HUES64 (cell line): ENCODE measurements around the gene NR1H2.

ENCODE experiments used
- H3K27ac ChIP-seq: 2 replicates; pipeline ENCODE4 v1.7.0; 2013; ENCODE audit warnings: low read depth, low read length, inconsistent platforms
- H3K27me3 ChIP-seq: 2 replicates; pipeline ENCODE4 v1.6.1; 2013; ENCODE audit warnings: mild to moderate bottlenecking, low read length; ENCODE audit not compliant: insufficient read depth
- H3K36me3 ChIP-seq: 2 replicates; pipeline ENCODE4 v1.6.1; 2013; ENCODE audit warnings: mild to moderate bottlenecking, low read length; ENCODE audit not compliant: insufficient read depth
- H3K4me1 ChIP-seq: 2 replicates; pipeline ENCODE4 v1.6.1; 2013; ENCODE audit warnings: mild to moderate bottlenecking, low read length, moderate library complexity; ENCODE audit not compliant: insufficient read depth
- H3K4me3 ChIP-seq: 2 replicates; pipeline ENCODE4 v1.5.1; 2013; ENCODE audit warnings: mild to moderate bottlenecking, low read length, moderate library complexity
- H3K9ac ChIP-seq: 2 replicates; pipeline ENCODE4 v1.6.1; 2013; ENCODE audit warnings: mild to moderate bottlenecking, low read depth, low read length
- H3K9me3 ChIP-seq: 2 replicates; pipeline ENCODE4 v1.6.1; 2013; ENCODE audit warnings: low read depth, low read length; ENCODE audit not compliant: insufficient read depth
- WGBS: fragments of 150-250, 120-280 bp; methylation state at CpG from one replicate; pipeline ENCODE4 v1.1.7; 2013; ENCODE audit warnings: missing lambda C conversion rate; 5-methylcytosine and 5-hydroxymethylcytosine counted together

Gene NR1H2

GRCh38 chr19:50419580-50420035, 43.4 kb downstream of the NR1H2 start:
- H3K36me3 ChIP-seq = no peaks in the 10 kb centered on the region
- H3K9me3 ChIP-seq = peaks cover 3% of the 10 kb centered on the region; the same call in 1 of the 2 replicates
- H3K27me3 ChIP-seq = peaks cover 24% of the 10 kb centered on the region
- 1% methylated on average over 6 of the region's 8 CpGs for WGBS
- no peak overlapping the region for H3K9ac ChIP-seq
- peaks cover 6% of the 10 kb centered on the region for H3K4me1 ChIP-seq
- H3K4me3 ChIP-seq = peak overlapping the region; percentile 57
- no peak overlapping the region for H3K27ac ChIP-seq

DNA sequence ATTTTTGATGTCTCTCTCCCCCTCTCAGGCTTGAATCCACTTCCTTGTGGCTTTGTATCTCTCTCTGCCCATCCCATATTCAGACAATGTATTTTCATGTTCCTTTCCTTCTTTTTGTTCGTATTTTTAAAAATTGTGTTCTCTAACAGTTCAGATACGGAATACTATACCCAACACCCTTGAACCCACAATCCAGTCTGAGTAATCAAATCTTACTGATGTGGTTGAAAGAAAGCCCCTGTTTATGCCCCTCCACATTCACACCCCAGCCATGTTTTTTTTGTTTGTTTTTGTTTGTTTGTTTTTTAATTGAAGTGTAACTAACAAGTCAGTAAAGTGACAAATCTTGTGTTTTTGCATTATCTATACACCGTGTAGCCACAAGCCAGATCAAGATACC, 43.9 kb downstream of the NR1H2 start:
- H3K4me1 ChIP-seq = peaks cover 6% of the 10 kb centered on the region
- H3K4me3 ChIP-seq = peak overlapping the region; percentile 57
- peaks cover 24% of the 10 kb centered on the region for H3K27me3 ChIP-seq
- 60% methylated on average over 2 of the region's 3 CpGs for WGBS
- H3K27ac ChIP-seq = no peak overlapping the region
- no peaks in the 10 kb centered on the region for H3K36me3 ChIP-seq
- peaks cover 3% of the 10 kb centered on the region; the same call in 1 of the 2 replicates for H3K9me3 ChIP-seq
- H3K9ac ChIP-seq = no peak overlapping the region

DNA sequence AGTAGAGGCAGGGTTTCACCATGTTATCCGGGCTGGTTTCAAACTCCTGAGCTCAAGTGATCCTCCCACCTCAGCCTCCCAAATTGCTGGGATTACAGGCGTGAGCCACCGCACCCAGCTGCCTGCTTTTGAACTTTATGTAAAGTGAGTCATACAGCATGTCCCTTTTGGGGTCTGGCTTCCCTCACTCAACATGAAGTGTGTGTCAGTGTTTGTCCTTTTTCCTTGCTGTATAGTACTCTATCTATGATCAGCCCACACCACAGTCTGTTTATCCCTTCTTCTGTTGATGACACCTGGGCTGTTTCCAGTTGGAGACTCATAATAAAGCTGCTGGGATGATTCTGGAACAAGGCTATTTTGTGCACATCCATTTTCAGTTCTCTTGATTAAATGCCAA, 44.6 kb downstream of the NR1H2 start:
- Histone ChIP-seq H3K4me1 (peaks cover 6% of the 10 kb centered on the region), H3K36me3 (no peaks in the 10 kb centered on the region), H3K9ac (no peak overlapping the region), H3K27me3 (peaks cover 24% of the 10 kb centered on the region), H3K27ac (no peak overlapping the region), H3K9me3 (peaks cover 3% of the 10 kb centered on the region; the same call in 1 of the 2 replicates), H3K4me3 (no peak overlapping the region)
- 69% methylated on average over 3 of the region's 3 CpGs for WGBS

DNA sequence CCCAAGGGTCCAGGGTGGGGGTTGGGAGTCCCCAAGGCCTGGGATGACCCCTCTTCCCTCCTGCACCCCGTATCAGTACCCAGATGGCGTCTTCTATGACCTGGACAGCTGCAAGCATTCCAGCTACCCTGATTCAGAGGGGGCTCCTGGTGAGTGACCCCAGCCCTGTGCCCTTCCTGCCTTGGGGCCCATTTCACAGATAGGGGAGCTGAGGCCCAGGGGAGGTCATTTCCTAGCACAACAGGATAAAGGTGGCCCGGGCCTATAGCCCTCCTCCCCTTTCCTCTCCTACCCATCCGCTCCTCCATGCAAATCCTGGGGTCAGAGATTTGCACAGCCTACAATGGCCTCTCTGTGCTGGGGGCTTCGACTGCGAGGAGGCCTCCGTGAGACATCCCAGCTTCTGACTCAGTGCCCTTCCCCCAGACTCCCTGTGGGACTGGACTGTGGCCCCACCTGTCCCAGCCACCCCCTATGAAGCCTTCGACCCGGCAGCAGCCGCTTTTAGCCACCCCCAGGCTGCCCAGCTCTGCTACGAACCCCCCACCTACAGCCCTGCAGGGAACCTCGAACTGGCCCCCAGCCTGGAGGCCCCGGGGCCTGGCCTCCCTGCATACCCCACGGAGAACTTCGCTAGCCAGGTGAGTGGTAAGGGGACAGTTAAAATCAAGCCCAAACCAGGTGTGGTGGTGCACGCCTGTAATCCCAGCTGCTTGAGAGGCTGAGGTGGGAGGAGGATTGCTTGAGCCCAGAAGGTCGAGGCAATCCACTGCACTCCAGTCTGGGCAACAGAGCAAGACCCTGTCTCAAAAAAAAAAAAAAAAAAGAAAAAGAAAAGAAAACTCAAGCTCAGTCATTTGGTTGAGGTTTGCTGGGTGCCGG, 46.4 kb downstream of the NR1H2 start:
- peaks cover 6% of the 10 kb centered on the region for H3K4me1 ChIP-seq
- peaks cover 24% of the 10 kb centered on the region for H3K27me3 ChIP-seq
- H3K36me3 ChIP-seq = no peaks in the 10 kb centered on the region
- no peak overlapping the region for H3K4me3 ChIP-seq
- H3K27ac ChIP-seq = no peak overlapping the region
- WGBS = 93% methylated on average over 18 of the region's 18 CpGs
- peaks cover 3% of the 10 kb centered on the region; the same call in 1 of the 2 replicates for H3K9me3 ChIP-seq
- H3K9ac ChIP-seq = no peak overlapping the region

DNA sequence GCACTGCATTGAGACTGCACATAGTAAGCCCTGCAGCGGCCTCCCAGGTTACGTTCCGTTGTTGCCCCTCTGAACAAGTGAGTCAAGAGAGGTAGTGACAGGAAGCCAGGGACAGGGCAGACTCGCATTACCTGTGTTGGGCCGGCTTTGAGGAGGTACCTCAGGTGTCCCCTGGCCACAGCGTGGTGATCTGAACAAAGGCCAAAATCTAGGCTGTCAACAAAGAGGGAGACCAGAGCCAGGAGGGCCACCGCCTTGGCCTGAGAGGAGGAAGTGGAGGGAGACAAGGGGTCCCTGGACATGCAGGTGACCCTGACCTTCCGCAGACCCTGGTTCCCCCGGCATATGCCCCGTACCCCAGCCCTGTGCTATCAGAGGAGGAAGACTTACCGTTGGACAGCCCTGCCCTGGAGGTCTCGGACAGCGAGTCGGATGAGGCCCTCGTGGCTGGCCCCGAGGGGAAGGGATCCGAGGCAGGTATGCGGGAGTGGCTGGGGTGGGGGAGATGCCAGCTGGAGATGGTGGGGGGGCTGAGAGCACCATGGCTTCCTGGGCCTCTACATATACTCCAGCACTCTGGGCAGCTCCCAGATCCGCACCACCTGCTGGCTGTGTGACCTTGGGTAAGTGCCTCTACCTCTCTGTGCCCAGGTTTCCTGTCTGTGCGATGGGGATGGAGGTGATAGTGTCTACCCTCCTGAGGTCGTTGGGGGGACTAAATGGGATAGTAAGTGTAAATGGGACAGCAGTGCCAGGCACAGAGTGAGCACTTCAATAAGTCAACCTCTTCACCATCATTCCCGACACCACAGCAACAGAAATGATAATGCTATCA, 47.2 kb downstream of the NR1H2 start:
- no peak overlapping the region for H3K9ac ChIP-seq
- H3K4me1 ChIP-seq = peaks cover 6% of the 10 kb centered on the region
- no peaks in the 10 kb centered on the region for H3K36me3 ChIP-seq
- peaks cover 18% of the 10 kb centered on the region for H3K27me3 ChIP-seq
- H3K4me3 ChIP-seq = no peak overlapping the region
- 94% methylated on average over 22 of the region's 22 CpGs for WGBS
- H3K9me3 ChIP-seq = peaks cover 3% of the 10 kb centered on the region; the same call in 1 of the 2 replicates
- H3K27ac ChIP-seq = no peak overlapping the region

DNA sequence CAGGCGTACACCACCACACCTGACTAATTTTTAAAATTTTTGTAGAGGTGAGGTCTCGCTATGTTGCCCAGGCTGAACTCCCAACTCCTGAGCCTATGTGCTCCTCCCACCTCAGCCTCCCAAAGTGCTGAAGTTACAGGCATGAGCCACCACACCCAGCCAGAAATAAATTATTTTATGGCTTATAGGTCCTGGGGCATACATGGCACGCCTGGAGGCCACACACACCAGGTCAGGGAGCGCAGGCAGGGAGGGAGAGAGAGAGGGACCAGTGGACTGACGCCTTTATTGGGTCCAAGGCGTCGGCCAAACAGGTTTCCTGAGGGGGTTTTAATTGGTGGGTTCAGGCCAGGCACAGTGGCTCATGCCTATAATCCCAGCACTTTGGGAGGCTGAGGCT, 49.3 kb downstream of the NR1H2 start:
- Histone ChIP-seq H3K36me3 (no peaks in the 10 kb centered on the region), H3K9ac (no peak overlapping the region)
- WGBS = 68% methylated on average over 7 of the region's 7 CpGs

DNA sequence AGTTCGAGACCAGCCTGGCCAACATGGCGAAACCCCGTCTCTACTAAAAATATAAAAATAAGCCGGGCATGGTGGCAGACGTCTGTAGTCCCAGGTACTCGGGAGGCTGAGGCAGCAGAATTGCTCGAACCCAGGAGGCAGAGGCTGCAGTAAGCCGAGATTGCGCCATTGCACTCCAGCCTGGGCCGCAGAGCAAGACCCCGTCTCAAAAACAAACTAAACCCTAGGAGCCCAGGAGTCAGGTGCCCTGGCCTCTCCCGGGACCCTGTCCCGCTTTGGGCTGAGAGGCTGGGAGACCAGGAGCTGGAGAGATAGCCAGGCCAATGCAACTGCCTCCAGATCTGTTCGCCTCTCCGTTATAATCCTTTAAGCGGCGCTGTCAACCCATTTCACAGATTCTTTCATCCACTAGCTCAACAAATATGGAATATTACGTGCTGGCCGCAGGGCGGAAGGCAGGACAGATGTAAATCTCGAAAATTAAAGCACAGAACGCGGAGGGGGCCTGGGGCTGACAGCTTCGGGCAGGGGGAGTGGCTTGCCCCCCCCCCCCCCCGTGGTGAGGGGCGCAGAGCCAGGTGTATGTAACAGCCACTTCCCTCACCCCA, 51.2 kb downstream of the NR1H2 start:
- H3K4me3 ChIP-seq = no peak overlapping the region

More for the DNA sequence above, 49.3 kb downstream of the NR1H2 start:
- Histone ChIP-seq H3K9me3 (peaks cover 3% of the 10 kb centered on the region; the same call in 1 of the 2 replicates), H3K4me3 (no peak overlapping the region), H3K4me1 (no peaks in the 10 kb centered on the region), H3K27me3 (no peaks in the 10 kb centered on the region), H3K27ac (no peak overlapping the region)

DNA sequence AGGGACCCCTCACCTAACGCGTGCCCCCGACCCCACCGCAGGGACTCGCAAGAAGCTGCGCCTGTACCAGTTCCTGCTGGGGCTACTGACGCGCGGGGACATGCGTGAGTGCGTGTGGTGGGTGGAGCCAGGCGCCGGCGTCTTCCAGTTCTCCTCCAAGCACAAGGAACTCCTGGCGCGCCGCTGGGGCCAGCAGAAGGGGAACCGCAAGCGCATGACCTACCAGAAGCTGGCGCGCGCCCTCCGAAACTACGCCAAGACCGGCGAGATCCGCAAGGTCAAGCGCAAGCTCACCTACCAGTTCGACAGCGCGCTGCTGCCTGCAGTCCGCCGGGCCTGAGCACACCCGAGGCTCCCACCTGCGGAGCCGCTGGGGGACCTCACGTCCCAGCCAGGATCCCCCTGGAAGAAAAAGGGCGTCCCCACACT, 51.8 kb downstream of the NR1H2 start:
- WGBS = 89% methylated on average over 38 of the region's 38 CpGs
- H3K9me3 ChIP-seq = no peaks in the 10 kb centered on the region
- H3K36me3 ChIP-seq = no peaks in the 10 kb centered on the region
- H3K27me3 ChIP-seq = no peaks in the 10 kb centered on the region
- no peak overlapping the region for H3K27ac ChIP-seq
- H3K4me1 ChIP-seq = peaks cover 8% of the 10 kb centered on the region
- no peak overlapping the region for H3K4me3 ChIP-seq
- no peak overlapping the region for H3K9ac ChIP-seq

More for the DNA sequence above, 51.2 kb downstream of the NR1H2 start:
- H3K27ac ChIP-seq = no peak overlapping the region
- no peaks in the 10 kb centered on the region for H3K9me3 ChIP-seq
- H3K9ac ChIP-seq = no peak overlapping the region
- peaks cover 2% of the 10 kb centered on the region for H3K4me1 ChIP-seq
- H3K27me3 ChIP-seq = no peaks in the 10 kb centered on the region
- H3K36me3 ChIP-seq = no peaks in the 10 kb centered on the region
- 95% methylated on average over 24 of the region's 26 CpGs for WGBS

DNA sequence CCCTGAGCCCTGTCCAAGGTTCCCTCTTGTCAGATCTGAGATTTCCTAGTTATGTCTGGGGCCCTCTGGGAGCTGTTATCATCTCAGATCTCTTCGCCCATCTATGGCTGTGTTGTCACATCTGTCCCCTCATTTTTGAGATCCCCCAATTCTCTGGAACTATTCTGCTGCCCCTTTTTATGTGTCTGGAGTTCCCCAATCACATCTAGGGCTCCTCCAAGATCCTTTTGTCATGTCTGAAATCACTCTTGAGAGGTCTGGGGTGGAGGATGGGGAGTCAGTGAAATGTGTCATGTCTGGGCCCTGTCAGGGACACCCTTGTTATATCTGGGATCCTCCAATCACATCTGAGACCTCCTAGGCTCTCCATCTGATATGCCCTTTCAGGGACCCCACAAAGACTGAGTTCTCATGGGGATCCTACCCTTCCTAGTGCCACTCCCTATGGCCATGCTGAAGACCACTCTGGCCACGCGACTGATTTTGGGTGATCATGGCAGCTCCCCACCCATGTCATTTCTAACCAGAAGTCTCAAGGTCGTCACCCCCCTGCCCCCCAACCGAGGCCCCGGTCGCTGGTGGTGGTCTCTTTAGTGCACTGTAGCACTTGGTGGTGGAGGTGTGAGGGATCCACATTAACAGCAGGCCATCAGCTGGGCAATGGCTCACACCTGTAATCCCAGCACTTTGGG, 52.7 kb downstream of the NR1H2 start:
- no peaks in the 10 kb centered on the region for H3K27me3 ChIP-seq
- H3K36me3 ChIP-seq = no peaks in the 10 kb centered on the region
- peaks cover 9% of the 10 kb centered on the region for H3K4me1 ChIP-seq
- H3K9me3 ChIP-seq = no peaks in the 10 kb centered on the region
- 89% methylated on average over 7 of the region's 7 CpGs for WGBS
- no peak overlapping the region for H3K4me3 ChIP-seq
- no peak overlapping the region for H3K27ac ChIP-seq
- no peak overlapping the region for H3K9ac ChIP-seq

DNA sequence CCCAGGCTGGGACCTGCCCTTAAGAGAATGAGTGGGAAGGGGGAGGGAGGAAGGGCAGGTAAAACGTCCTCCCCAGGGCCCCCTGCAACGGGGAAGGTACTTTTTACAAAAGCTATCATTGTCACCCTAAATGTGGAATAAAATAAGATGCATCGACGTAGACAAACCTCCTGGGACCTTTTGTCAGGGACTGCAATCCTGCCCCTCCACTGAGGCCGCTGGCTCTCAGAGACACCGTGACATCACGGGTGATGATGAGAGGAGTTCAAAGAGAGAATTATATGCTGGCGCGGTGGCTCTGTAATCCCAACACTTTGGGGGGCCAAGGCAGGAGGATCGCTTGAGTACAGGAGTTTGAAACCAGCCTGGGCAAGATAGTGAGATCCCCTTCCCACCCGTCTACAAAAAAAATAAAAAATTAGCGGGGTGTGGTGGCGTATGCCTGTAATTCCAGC, 54.7 kb downstream of the NR1H2 start:
- Histone ChIP-seq H3K27me3 (no peaks in the 10 kb centered on the region), H3K9ac (peak overlapping the region; percentile 38; the same call in 1 of the 2 replicates), H3K36me3 (no peaks in the 10 kb centered on the region), H3K9me3 (no peaks in the 10 kb centered on the region), H3K27ac (no peak overlapping the region), H3K4me1 (peaks cover 12% of the 10 kb centered on the region), H3K4me3 (peak overlapping the region; percentile 69)
- 35% methylated on average over 13 of the region's 13 CpGs for WGBS
